Measurements from ENCODE around the gene CCDC187.

GRCh38 chr9:136238342-136238732 is 65.6 kb downstream of the CCDC187 start:
- TF ChIP-seq POLR2A (IDR thresholded peaks at IDR 0.05; ENCODE audit: low read depth, low read length) (no peak), POLR2AphosphoS5 (IDR thresholded peaks at IDR 0.05; ENCODE audit: low read depth, low read length) (no peak), TAF1 (IDR thresholded peaks at IDR 0.05; ENCODE audit: low read depth, low read length) (no peak)

Data from GM12891 (cell line).